GM12872 (cell line): ENCODE measurements around the gene CD320.
A peak's percentile ranks its signal among the peaks of the same experiment; 100 is the strongest.

Experiments
- TF ChIP-seq, protein P1 (sequence below): IDR thresholded peaks from 3 replicates; pipeline ENCODE4 v1.5.1; 2011; ENCODE audit warnings: low read depth, mild to moderate bottlenecking, low read length, moderate library complexity; ENCODE audit not compliant: insufficient read depth

Gene CD320

DNA sequence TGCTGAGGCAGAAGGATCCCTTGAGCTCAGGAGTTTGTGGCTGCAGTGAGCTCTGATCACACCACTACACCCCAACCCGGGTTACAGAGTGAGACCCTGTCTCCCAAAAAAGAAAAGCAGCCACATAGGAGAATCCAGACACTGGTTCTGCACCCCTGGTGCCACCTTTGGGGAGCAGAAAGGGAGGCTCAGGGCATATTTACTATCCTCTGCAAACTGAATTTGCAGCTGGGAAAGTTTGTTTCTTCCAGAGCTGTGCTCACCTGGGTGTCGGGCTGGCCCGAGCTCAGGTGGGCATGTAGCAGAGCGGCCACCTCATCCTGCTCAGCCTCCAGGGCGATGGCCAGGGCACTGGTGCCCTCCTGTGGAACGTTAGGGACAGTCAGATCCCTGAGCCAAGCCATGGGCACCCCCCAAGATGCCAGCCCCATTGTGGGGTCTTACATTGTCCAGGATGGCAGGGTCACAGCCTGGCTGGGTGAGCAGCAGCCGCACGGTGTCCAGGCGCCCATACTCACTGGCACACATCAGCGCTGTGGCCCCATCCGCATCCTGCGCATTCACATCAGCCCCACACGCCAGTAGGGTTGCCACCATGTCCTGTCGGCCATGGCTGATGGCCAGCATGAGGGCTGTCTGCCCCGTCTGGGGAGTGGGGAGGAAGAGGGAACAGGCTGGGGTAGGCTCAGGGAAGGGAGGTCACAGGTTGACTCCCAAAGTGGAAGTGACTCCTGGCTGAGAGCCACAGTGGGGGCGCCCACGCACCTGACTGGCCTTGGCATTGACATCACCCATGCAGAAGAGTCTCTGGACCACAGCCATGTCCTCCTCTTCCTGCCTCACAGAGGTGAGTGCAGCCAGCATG lies 16.3 kb upstream of the CD320 start:
- TF ChIP-seq, protein P1, sequence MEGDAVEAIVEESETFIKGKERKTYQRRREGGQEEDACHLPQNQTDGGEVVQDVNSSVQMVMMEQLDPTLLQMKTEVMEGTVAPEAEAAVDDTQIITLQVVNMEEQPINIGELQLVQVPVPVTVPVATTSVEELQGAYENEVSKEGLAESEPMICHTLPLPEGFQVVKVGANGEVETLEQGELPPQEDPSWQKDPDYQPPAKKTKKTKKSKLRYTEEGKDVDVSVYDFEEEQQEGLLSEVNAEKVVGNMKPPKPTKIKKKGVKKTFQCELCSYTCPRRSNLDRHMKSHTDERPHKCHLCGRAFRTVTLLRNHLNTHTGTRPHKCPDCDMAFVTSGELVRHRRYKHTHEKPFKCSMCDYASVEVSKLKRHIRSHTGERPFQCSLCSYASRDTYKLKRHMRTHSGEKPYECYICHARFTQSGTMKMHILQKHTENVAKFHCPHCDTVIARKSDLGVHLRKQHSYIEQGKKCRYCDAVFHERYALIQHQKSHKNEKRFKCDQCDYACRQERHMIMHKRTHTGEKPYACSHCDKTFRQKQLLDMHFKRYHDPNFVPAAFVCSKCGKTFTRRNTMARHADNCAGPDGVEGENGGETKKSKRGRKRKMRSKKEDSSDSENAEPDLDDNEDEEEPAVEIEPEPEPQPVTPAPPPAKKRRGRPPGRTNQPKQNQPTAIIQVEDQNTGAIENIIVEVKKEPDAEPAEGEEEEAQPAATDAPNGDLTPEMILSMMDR: no peak

DNA sequence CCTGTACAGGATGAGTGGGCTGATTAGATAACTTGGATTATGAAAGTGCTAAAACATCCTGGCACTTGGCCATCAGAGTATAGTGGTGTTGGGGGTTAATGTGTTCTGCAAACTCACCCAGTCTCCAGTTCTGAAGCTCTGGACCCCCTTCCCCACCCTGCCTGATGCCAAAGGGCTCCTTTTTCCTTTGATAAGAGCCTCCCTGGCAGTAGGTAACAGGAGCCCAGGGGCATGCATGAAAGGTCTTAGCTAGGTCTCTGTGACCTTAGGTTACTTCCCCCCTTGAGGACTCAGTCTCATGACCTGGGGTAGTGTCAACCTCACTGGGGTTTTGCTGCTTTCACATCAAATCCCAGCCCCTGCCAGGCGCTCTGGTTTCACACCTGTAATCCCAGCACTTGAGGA lies 15.6 kb upstream of the CD320 start:
- TF ChIP-seq, protein P1: no peak

DNA sequence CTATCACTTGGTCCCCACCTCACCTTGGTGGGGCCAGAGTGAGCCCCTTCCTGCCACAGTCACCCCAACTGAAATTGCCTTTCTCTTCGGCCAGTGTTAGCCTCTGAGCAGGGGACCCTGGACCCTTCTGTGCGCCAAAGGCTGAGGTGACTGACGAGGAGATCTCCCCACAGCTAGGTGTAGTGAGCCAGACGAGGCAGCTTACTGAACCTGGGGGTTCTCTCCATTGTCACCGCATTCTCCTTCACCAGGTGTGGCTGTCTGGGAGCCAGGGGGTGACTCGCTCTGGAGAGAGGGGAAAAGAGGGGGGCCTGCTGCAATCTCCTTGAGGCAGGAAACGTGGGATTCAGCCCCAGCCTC lies 14.5 kb upstream of the CD320 start:
- TF ChIP-seq, protein P1: no peak

DNA sequence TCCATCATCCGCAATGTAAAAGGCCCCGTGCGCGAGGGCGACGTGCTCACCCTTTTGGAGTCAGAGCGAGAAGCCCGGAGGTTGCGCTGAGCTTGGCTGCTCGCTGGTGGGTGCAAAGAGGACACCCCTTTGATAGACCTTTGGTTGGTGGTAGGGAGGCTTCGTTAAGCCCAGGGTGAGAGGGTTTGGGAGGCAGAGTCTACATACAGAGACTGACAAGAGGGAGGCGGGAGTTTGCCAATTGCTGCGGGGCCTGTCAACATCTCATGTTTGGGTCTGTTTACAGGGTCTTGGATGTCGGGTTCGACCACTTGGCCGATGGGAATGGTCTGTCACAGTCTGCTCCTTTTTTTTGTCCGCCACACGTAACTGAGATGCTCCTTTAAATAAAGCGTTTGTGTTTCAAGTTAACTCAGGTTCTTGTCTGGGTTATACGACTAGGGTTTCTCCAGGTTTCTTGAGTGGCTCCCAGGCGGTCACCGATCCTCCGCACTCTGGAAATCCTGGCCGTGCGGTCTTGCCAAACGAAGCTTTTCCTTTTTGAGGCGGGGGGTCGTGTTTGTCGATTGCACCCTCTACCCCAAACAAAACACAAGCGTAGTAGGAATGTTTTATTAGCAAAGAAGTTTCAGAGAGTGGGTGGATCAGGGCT lies 14.0 kb upstream of the CD320 start:
- TF ChIP-seq, protein P1: no peak

DNA sequence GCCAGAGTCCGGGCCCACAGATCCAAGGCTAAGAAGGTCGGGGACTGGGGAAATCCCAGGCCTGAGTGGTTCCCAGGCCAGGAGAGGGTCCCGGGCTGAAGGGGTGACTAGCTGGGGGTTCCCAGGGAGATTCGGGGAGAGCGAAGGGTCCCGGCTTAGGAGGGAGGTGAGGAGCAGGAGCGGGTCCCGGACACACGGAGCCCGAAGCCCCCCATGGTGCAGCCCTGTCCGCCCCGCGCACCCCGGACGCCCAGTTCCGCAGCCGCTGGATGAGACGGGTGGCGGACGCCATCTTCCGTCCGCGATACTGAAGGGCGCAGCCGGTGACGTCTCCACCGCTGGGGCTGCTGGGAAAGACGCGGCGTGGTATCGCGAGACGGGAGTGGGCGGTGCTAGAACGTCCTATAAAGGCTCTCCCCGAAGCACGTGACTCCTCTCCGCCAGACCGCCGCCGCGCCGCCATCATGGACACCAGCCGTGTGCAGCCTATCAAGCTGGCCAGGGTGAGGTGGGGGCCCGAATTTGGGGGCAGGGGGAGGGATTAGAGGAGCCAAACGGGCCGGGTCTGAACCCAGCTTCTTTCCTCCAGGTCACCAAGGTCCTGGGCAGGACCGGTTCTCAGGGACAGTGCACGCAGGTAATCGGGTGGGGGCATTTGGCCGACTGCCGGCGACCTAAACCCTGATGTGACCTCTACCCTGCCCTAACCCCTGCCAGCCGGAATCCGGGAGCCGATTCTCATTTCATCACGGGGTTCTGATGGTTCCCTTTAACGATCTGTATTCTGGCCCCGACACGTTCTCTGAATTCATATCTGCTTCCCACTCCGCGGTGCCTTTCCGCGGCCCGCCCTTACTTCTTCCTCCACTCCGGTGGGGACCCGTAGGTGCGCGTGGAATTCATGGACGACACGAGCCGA lies 13.2 kb upstream of the CD320 start, which contains the start of the genes NDUFA7 and RPS28:
Gene NDUFA7, minus strand, starts transcription at position 309 of the 919 bp plus-strand sequence. Its CDS starts 17 bp downstream, at position 292.
Gene RPS28, plus strand, starts transcription at position 430 of the 919 bp plus-strand sequence. Its CDS starts 35 bp downstream, at position 465.
- TF ChIP-seq, protein P1: 0 out of 3 replicates have a peak, but pooled peaks have one; percentile 29

DNA sequence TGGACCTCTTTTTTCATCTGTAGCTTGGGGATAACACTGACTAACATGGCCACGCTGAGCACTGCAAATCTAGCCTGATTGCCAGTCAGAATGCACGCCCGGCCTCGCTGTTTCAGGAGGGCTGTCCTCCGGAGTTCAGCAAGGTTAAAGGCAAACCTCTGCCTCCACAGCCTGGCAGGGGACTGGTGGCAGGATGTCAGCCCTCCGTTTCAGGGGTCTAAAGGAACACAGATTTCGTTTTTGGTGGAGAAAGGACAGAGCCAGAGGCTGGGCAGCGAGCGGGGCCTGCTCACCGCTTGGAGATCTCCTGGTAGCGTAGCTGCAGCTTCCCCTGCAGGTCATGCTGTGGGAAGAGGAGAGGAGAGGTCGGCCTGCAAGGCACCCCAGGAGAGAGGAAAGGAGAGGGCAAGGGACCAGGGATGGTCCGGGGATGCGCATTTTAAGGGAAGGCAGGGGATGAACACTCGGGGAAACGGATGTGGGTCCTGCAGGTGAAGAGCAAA lies 12.5 kb upstream of the CD320 start:
- TF ChIP-seq, protein P1: no peak
